Natural killer cell (primary cell): Measurements from ENCODE around the gene DCHS2. TPM values are rescaled to one million over a fixed set of nuclear protein-coding genes. Genes with fewer than 3 reads are reported as not detected.
"Not testable (repeated sequence)": the region's sequence is repeated elsewhere in the genome, so short reads cannot be mapped to it uniquely, and the experiment has no call there.

Experiments
- ATAC-seq, 3 donors: fragments of 150-1000 bp in 2 of 3; fragments of 200-7000 bp in 1 of 3; cut with Tn5 transposase; 1 replicate in 1 of 3; 2 replicates in 2 of 3; pipeline ENCODE4 v1.10.0; 2021; ENCODE audit warnings: mild to moderate bottlenecking in 2 of 3, moderate library complexity in 2 of 3
- DNase-seq, 2 donors: peaks; one replicate each; pipeline versions ENCODE4 v3.0.0 to v3.0.0-alpha.2; 2013 to 2021; ENCODE audit warnings: mixed read lengths in 1 of 2
- H3K27ac ChIP-seq: one replicate; pipeline ENCODE4 v1.5.1; 2013; ENCODE audit warnings: mild to moderate bottlenecking, low read length
- H3K27me3 ChIP-seq: one replicate; pipeline ENCODE4 v1.6.1; 2013; ENCODE audit warnings: low read length; ENCODE audit not compliant: control insufficient read depth, insufficient read depth
- H3K36me3 ChIP-seq: one replicate; pipeline ENCODE4 v1.6.1; 2013; ENCODE audit warnings: low read length; ENCODE audit not compliant: control insufficient read depth, insufficient read depth
- H3K4me1 ChIP-seq: one replicate; pipeline ENCODE4 v1.6.1; 2013; ENCODE audit warnings: low read length; ENCODE audit not compliant: control insufficient read depth, insufficient read depth
- H3K4me3 ChIP-seq: one replicate; pipeline ENCODE4 v1.5.1; 2013; ENCODE audit warnings: low read length
- H3K9me3 ChIP-seq: one replicate; pipeline ENCODE4 v1.6.1; 2013; ENCODE audit warnings: low read length; ENCODE audit not compliant: control insufficient read depth, insufficient read depth
- H3K27ac Mint-ChIP-seq, 2 donors: one replicate each; pipeline ENCODE4 v1.8.0; 2022; ENCODE audit warnings: mild to moderate bottlenecking in 2 of 2, mixed read lengths in 2 of 2, moderate library complexity in 1 of 2
- H3K27me3 Mint-ChIP-seq, 2 donors: one replicate each; pipeline ENCODE4 v1.8.0; 2022; ENCODE audit warnings: low read depth in 2 of 2, mixed read lengths in 2 of 2
- H3K36me3 Mint-ChIP-seq: one replicate; pipeline ENCODE4 v1.8.0; 2022; ENCODE audit warnings: mixed read lengths
- H3K4me1 Mint-ChIP-seq, 2 donors: one replicate each; pipeline ENCODE4 v1.8.0; 2022; ENCODE audit warnings: mixed read lengths in 2 of 2
- H3K4me3 Mint-ChIP-seq: one replicate; pipeline ENCODE4 v1.8.0; 2022; ENCODE audit warnings: mild to moderate bottlenecking, moderate library complexity, mixed read lengths
- H3K9me3 Mint-ChIP-seq, 2 donors: one replicate each; pipeline ENCODE4 v1.8.0; 2022; ENCODE audit warnings: mixed read lengths in 2 of 2
- CTCF ChIP-seq: fragments of 200-600 bp; IDR thresholded peaks from one replicate; pipeline ENCODE4 v1.8.0; 2022; ENCODE audit warnings: antibody characterized with exemption
- WGBS: methylation state at CpG from one replicate; pipeline ENCODE4 v1.1.7; 2013; ENCODE audit warnings: missing lambda C conversion rate; ENCODE audit not compliant: insufficient coverage; 5-methylcytosine and 5-hydroxymethylcytosine counted together
- intact Hi-C: fragments of 100-400 bp; cut with micrococcal nuclease; formaldehyde crosslinking; loops from one replicate; pipeline ENCODE4 v1.14.2; 2022
- total RNA-seq, 4 donors: library from RNA; stranded (reverse); fragments of 120-200 nt in 1 of 4; gene quantifications; one replicate each; pipeline versions ENCODE4 v1.2.3 to v1.2.4, GENCODE V29; 2013 to 2022

DCHS2 gene
- total RNA-seq, 3 donors from 2014 or later (not counting 1 experiment from before 2014, with no cell fraction given), result not detected

GRCh38 chr4:154218051-154218450 lies 273.5 kb downstream of the DCHS2 start:
- H3K27ac ChIP-seq, result no peak overlapping the region
- no peak overlapping the region for H3K27ac Mint-ChIP-seq
- no peaks in the 10 kb centered on the region for H3K27me3 Mint-ChIP-seq
- H3K36me3 Mint-ChIP-seq, result peaks cover 1% of the 10 kb centered on the region
- H3K4me1 ChIP-seq, result no peaks in the 10 kb centered on the region
- H3K27me3 ChIP-seq, result no peaks in the 10 kb centered on the region
- DNase-seq, result no peak
- no peak overlapping the region for H3K4me3 Mint-ChIP-seq
- no peaks in the 10 kb centered on the region for H3K4me1 Mint-ChIP-seq
- peaks cover 2% of the 10 kb centered on the region for H3K9me3 ChIP-seq
- ATAC-seq, result no peak
- TF ChIP-seq CTCF, result no peak
- no peak overlapping the region for H3K4me3 ChIP-seq
- H3K9me3 Mint-ChIP-seq, result peaks cover 4 to 5% of the 10 kb centered on the region in 2 donors
- no peaks in the 10 kb centered on the region for H3K36me3 ChIP-seq
- intact Hi-C loops, result no loop called here

GRCh38 chr4:154217384-154217783 lies 274.2 kb downstream of the DCHS2 start:
- H3K4me3 Mint-ChIP-seq, H3K4me1 ChIP-seq, H3K4me1 Mint-ChIP-seq, H3K27ac ChIP-seq, H3K27ac Mint-ChIP-seq, DNase-seq, H3K27me3 ChIP-seq, ATAC-seq, H3K4me3 ChIP-seq, H3K36me3 Mint-ChIP-seq, H3K9me3 ChIP-seq, H3K27me3 Mint-ChIP-seq, H3K9me3 Mint-ChIP-seq, H3K36me3 ChIP-seq, intact Hi-C loops: not testable (repeated sequence)
- 84% methylated on average over 13 of the region's 13 CpGs for WGBS

GRCh38 chr4:154211506-154211905 lies 280.1 kb downstream of the DCHS2 start:
- TF ChIP-seq CTCF, result no peak
- Histone ChIP-seq H3K4me3 (no peak overlapping the region), H3K36me3 (no peaks in the 10 kb centered on the region), H3K9me3 (no peaks in the 10 kb centered on the region), H3K27ac (no peak overlapping the region), H3K27me3 (no peaks in the 10 kb centered on the region), H3K4me1 (no peaks in the 10 kb centered on the region)
- WGBS, result 93% methylated on average over 1 of the region's 1 CpG
- Mint-ChIP-seq H3K36me3 (no peaks in the 10 kb centered on the region), H3K27ac (no peak overlapping the region), H3K4me3 (no peak overlapping the region), H3K27me3 (no peaks in the 10 kb centered on the region), H3K4me1 (no peaks in the 10 kb centered on the region), H3K9me3 (peaks cover 0 to 4% of the 10 kb centered on the region in 2 donors)
- no peak for ATAC-seq
- DNase-seq, result no peak
- intact Hi-C loops, result no loop called here

DNA sequence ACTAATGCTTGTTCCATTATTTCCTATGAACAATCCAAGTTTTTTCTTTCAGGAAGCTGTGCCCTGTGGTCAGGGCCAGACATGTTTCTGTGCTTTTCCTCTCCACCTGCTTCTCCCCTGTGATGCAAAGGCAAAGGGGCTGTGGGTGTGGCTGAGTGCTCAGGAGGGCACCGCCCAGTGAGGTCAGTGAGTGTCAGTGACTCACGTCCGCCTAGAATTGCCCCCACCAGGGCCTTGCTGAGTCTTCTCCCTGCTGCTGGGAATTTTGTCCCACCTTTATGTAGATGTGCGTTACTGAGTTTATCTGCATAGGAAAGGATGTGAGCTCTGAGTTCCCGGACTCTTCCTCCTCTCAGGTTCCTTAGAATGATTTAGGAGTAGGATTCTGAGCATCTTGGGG lies 283.2 kb downstream of the DCHS2 start:
- H3K27me3 ChIP-seq, result no peaks in the 10 kb centered on the region
- no peak overlapping the region for H3K27ac ChIP-seq
- intact Hi-C loops, result no loop called here
- TF ChIP-seq CTCF, result no peak
- H3K4me1 Mint-ChIP-seq, result no peaks in the 10 kb centered on the region
- H3K9me3 ChIP-seq, result no peaks in the 10 kb centered on the region
- no peaks in the 10 kb centered on the region for H3K36me3 Mint-ChIP-seq
- no peak overlapping the region for H3K4me3 Mint-ChIP-seq
- H3K4me3 ChIP-seq, result no peak overlapping the region
- no peaks in the 10 kb centered on the region for H3K36me3 ChIP-seq
- no peaks in the 10 kb centered on the region for H3K9me3 Mint-ChIP-seq
- ATAC-seq, result no peak
- 88% methylated on average over 5 of the region's 5 CpGs for WGBS
- no peaks in the 10 kb centered on the region for H3K4me1 ChIP-seq
- DNase-seq, result no peak
- peaks cover 0 to 3% of the 10 kb centered on the region in 2 donors for H3K27me3 Mint-ChIP-seq
- H3K27ac Mint-ChIP-seq, result no peak overlapping the region
